SK-N-SH (cell line): ENCODE measurements around the gene PRAMEF1. TPM values are rescaled to one million over a fixed set of nuclear protein-coding genes. Genes with fewer than 3 reads are reported as not detected.

Experiments used
- CTCF ChIA-PET: fragments of 300-600, 350-600 bp; formaldehyde crosslinking; extraction: SDS; loops from one replicate; lab custom pipeline; 2021; lab: Yijun Ruan, JAX
- POLR2A ChIA-PET: fragments of 350-600 bp; sonication (Branson Sonifier 250); formaldehyde crosslinking; extraction: SDS; loops from one replicate; lab custom pipeline; 2020; ENCODE audit warnings: antibody characterized with exemption, inconsistent platforms; lab: Yijun Ruan, JAX
- DNase-seq: peaks from one replicate; pipeline ENCODE4 v3.0.0; 2012
- H2AFZ ChIP-seq: fragments of 200-600 bp; sonication (generic); 2 replicates; pipeline ENCODE4 v1.8.1; 2016; ENCODE audit warnings: antibody characterized with exemption, mild to moderate bottlenecking, low read depth
- H3F3A ChIP-seq: fragments of 200-600 bp; sonication (generic); replicated peaks from 2 replicates; pipeline ENCODE3; 2016; ENCODE audit warnings: antibody characterized with exemption, mild to moderate bottlenecking; ENCODE audit not compliant: insufficient read depth
- H3K27ac ChIP-seq, 2 experiments: fragments of 200-500 bp in 1 of 2; fragments of 200-600 bp in 1 of 2; sonication (Bioruptor generic) in 1 of 2; sonication (generic), shearing (Covaris generic) in 1 of 2; 2 replicates each; pipeline versions ENCODE4 v1.5.1 to v1.6.1; 2014 to 2016; ENCODE audit warnings: low read depth in 2 of 2, inconsistent platforms in 1 of 2, low read length in 1 of 2, mild to moderate bottlenecking in 1 of 2, mixed read lengths in 1 of 2
- H3K27me3 ChIP-seq: fragments of 200-600 bp; sonication (generic), shearing (Covaris generic); 2 replicates; pipeline ENCODE4 v1.6.1; 2016; ENCODE audit warnings: mixed run types; ENCODE audit not compliant: insufficient read depth
- H3K36me3 ChIP-seq, 2 experiments: fragments of 200-500 bp in 1 of 2; fragments of 200-600 bp in 1 of 2; sonication (Bioruptor generic) in 1 of 2; sonication (generic) in 1 of 2; replicated peaks in 1 of 2; 2 replicates each; pipeline versions ENCODE3 to v1.5.1; 2014 to 2016; ENCODE audit warnings: low read length in 1 of 2, mild to moderate bottlenecking in 1 of 2; ENCODE audit not compliant: insufficient read depth in 2 of 2, control insufficient read depth in 1 of 2
- H3K4me1 ChIP-seq, 2 experiments: fragments of 200-500 bp in 1 of 2; fragments of 200-600 bp in 1 of 2; sonication (Bioruptor generic) in 1 of 2; sonication (generic), shearing (Covaris generic) in 1 of 2; 2 replicates each; pipeline versions ENCODE4 v1.5.1 to v1.6.1; 2014 to 2016; ENCODE audit warnings: low read depth in 1 of 2, low read length in 1 of 2, mixed run types in 1 of 2; ENCODE audit not compliant: insufficient read depth in 2 of 2, control insufficient read depth in 1 of 2
- H3K4me2 ChIP-seq: fragments of 200-600 bp; sonication (generic), shearing (Covaris generic); 2 replicates; pipeline ENCODE4 v1.6.1; 2017; ENCODE audit warnings: mixed run types
- H3K4me3 ChIP-seq, 2 experiments: fragments of 200-500 bp in 1 of 2; fragments of 200-600 bp in 1 of 2; sonication (Bioruptor generic) in 1 of 2; sonication (generic), shearing (Covaris generic) in 1 of 2; 2 replicates each; pipeline versions ENCODE4 v1.5.1 to v1.8.1; 2014 to 2016; ENCODE audit warnings: low read depth in 2 of 2, inconsistent platforms in 1 of 2, low read length in 1 of 2, mild to moderate bottlenecking in 1 of 2, mixed read lengths in 1 of 2, moderate library complexity in 1 of 2
- H3K79me2 ChIP-seq: fragments of 200-600 bp; sonication (generic); 2 replicates; pipeline ENCODE4 v1.8.1; 2017; ENCODE audit warnings: mild to moderate bottlenecking; ENCODE audit not compliant: insufficient read depth
- H3K9ac ChIP-seq: fragments of 200-600 bp; sonication (generic); 2 replicates; pipeline ENCODE4 v1.6.1; 2017; ENCODE audit warnings: mixed run types
- H3K9me2 ChIP-seq: fragments of 200-600 bp; sonication (generic); 2 replicates; pipeline ENCODE4 v1.6.1; 2017; ENCODE audit warnings: mixed run types
- H3K9me3 ChIP-seq: fragments of 200-600 bp; sonication (generic); 2 replicates; pipeline ENCODE4 v1.6.1; 2017; ENCODE audit warnings: mixed run types, mild to moderate bottlenecking, moderate library complexity
- H4K20me1 ChIP-seq: fragments of 200-600 bp; sonication (generic); 2 replicates; pipeline ENCODE4 v1.6.1; 2017; ENCODE audit warnings: mild to moderate bottlenecking, mixed run types; ENCODE audit not compliant: insufficient read depth
- CHD2 ChIP-seq: fragments of 150-350 bp; IDR thresholded peaks from 2 replicates; pipeline ENCODE4 v1.6.1; 2018; ENCODE audit warnings: low read length; ENCODE audit not compliant: partially characterized antibody
- ELF1 ChIP-seq: IDR thresholded peaks from 2 replicates; pipeline ENCODE4 v1.4.0; 2012
- EZH2phosphoT487 ChIP-seq: fragments of 200-600 bp; sonication (generic); IDR thresholded peaks from 2 replicates; pipeline ENCODE4 v1.6.1; 2017; ENCODE audit warnings: low read depth, mixed run types, mild to moderate bottlenecking, antibody characterized with exemption, moderate library complexity, borderline replicate concordance
- FOXJ3 ChIP-seq: sonication (generic); formaldehyde crosslinking; IDR thresholded peaks from 2 replicates; pipeline ENCODE4 v1.5.1; 2020; ENCODE audit warnings: mild to moderate bottlenecking, missing genetic modification reagents
- FOXM1 ChIP-seq: IDR thresholded peaks from 2 replicates; pipeline ENCODE4 v1.4.0; 2012; ENCODE audit warnings: low read depth, mild to moderate bottlenecking
- GABPA ChIP-seq: IDR thresholded peaks from 2 replicates; pipeline ENCODE4 v1.4.0; 2012; ENCODE audit warnings: low read depth, mild to moderate bottlenecking
- JUND ChIP-seq: IDR thresholded peaks from 2 replicates; pipeline ENCODE4 v1.4.0; 2012
- MEF2A ChIP-seq: IDR thresholded peaks from 2 replicates; pipeline ENCODE4 v1.4.0; 2012; ENCODE audit warnings: low read depth, borderline replicate concordance
- NFIC ChIP-seq: IDR thresholded peaks from 2 replicates; pipeline ENCODE4 v1.4.0; 2012; ENCODE audit warnings: borderline replicate concordance
- RFX5 ChIP-seq: IDR thresholded peaks from 2 replicates; pipeline ENCODE4 v1.6.1; 2012; ENCODE audit warnings: mild to moderate bottlenecking, improper control_type of control experiment, low read length
- TAF1 ChIP-seq: IDR thresholded peaks from 2 replicates; pipeline ENCODE4 v1.6.1; 2012; ENCODE audit warnings: low read depth, mild to moderate bottlenecking, low read length, moderate library complexity, borderline replicate concordance
- TCF12 ChIP-seq: IDR thresholded peaks from 2 replicates; pipeline ENCODE4 v1.4.0; 2012
- TEAD4 ChIP-seq: IDR thresholded peaks from 2 replicates; pipeline ENCODE4 v1.4.0; 2012; ENCODE audit warnings: mild to moderate bottlenecking, borderline replicate concordance; ENCODE audit not compliant: insufficient read depth
- WGBS: methylation state at CpG from one replicate; pipeline ENCODE4 v1.1.6; 2017; ENCODE audit warnings: low lambda C conversion rate; 5-methylcytosine and 5-hydroxymethylcytosine counted together
- polyA plus RNA-seq, 3 experiments: library from polyadenylated mRNA; depleted of rRNA; stranded (reverse); fragments of >200 nt; gene quantifications; 2 replicates each; pipeline ENCODE4 v1.2.3, GENCODE V29; 2012
- TF ChIP-seq, protein P1 (sequence below): IDR thresholded peaks from 2 replicates; pipeline ENCODE4 v1.4.0; 2012; ENCODE audit warnings: low read depth, borderline replicate concordance
- TF ChIP-seq, protein P2 (sequence below): fragments of 150-350 bp; IDR thresholded peaks from 2 replicates; pipeline ENCODE4 v1.6.1; 2016; ENCODE audit warnings: mild to moderate bottlenecking, low read depth, low read length
- TF ChIP-seq, protein P3 (sequence below): fragments of 200-600 bp; sonication (generic); IDR thresholded peaks from 2 replicates; pipeline ENCODE4 v1.6.1; 2017; ENCODE audit warnings: antibody characterized with exemption, mild to moderate bottlenecking, moderate library complexity
- TF ChIP-seq, protein P4 (sequence below): fragments of 150-350 bp; IDR thresholded peaks from 2 replicates; pipeline ENCODE4 v1.6.1; 2017; ENCODE audit warnings: antibody characterized with exemption, low read length, low read depth, borderline replicate concordance

The PRAMEF1 gene
- polyA plus RNA-seq, 1 of the 3 experiments (the other 2 are of a cell fraction) = not detected

DNA sequence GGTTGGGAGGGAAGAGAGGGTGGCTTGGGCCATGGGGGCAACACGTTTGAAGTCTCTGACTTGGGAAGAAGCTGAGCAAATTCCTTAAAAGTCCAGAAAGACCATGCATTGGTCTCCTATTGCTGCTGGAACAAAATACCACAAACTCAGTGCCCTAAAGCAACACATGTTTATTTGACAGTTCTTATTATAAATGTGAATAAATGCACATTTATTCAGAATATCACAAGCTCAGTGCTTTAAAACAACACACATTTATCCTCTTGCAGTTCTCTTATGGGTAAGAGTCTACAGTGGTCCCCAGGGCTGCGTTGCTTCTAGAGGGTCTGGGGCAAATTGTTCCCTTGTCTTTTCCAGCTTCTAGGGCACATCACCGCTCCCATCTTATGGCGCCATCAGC is 27.7 kb upstream of the PRAMEF1 start:
- H3K79me2 ChIP-seq = no peaks in the 10 kb centered on the region
- TF ChIP-seq JUND (no peak), ELF1 (no peak), TCF12 (no peak)
- TF ChIP-seq, protein P1, sequence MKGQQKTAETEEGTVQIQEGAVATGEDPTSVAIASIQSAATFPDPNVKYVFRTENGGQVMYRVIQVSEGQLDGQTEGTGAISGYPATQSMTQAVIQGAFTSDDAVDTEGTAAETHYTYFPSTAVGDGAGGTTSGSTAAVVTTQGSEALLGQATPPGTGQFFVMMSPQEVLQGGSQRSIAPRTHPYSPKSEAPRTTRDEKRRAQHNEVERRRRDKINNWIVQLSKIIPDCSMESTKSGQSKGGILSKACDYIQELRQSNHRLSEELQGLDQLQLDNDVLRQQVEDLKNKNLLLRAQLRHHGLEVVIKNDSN = no peak
- TF ChIP-seq, all 33 proteins: peak for 0
- H3K9ac ChIP-seq = no peak overlapping the region
- CTCF ChIA-PET = no interaction called here
- no peaks in the 10 kb centered on the region for H3K9me3 ChIP-seq
- no peak overlapping the region for H3K27ac ChIP-seq
- no peaks in the 10 kb centered on the region for H3K36me3 ChIP-seq
- H3F3A ChIP-seq = no peaks in the 10 kb centered on the region
- H3K4me1 ChIP-seq = no peaks in the 10 kb centered on the region
- H4K20me1 ChIP-seq = no peaks in the 10 kb centered on the region
- H3K9me2 ChIP-seq = no peaks in the 10 kb centered on the region
- no peak overlapping the region for H2AFZ ChIP-seq
- H3K4me2 ChIP-seq = no peak overlapping the region
- POLR2A ChIA-PET = no interaction called here
- no peaks in the 10 kb centered on the region for H3K27me3 ChIP-seq
- WGBS = 40% methylated on average over 4 of the region's 4 CpGs
- no peak overlapping the region for H3K4me3 ChIP-seq
- no peak for DNase-seq

DNA sequence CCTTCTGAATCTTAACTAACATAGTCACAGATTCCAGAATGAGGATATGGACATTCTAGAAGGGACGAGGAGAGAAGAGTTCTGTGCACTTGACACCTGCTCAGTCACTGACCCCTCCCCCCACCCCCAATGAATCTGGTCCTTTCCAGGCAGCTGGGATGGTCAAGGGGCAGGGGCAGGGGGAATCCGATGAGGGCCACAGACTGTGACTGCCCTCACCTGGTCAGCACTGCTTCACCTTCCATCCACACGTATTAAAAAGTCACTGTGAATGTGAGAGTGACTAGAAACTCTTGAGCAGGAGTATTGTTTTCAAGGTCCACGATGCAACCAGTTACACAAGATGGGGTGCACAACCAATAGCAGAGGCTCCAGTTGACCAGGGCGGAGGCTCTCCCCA is 27.2 kb upstream of the PRAMEF1 start:
- no peak for TF ChIP-seq JUND
- TF ChIP-seq FOXJ3 (CRISPR knock-in tag) = no peak
- TF ChIP-seq TEAD4 = no peak
- TF ChIP-seq ELF1 = no peak
- TF ChIP-seq EZH2phosphoT487 = no peak
- TF ChIP-seq GABPA = no peak
- TF ChIP-seq MEF2A = no peak
- TF ChIP-seq CHD2 = no peak
- no peak for TF ChIP-seq TCF12
- Histone ChIP-seq H3K4me2 (no peak overlapping the region), H3K9ac (no peak overlapping the region), H3F3A (no peaks in the 10 kb centered on the region), H3K27me3 (no peaks in the 10 kb centered on the region; the same call in 1 of the 2 replicates), H3K4me3 (no peak overlapping the region), H3K4me1 (no peaks in the 10 kb centered on the region), H3K36me3 (no peaks in the 10 kb centered on the region), H3K9me2 (no peaks in the 10 kb centered on the region), H3K9me3 (no peaks in the 10 kb centered on the region), H2AFZ (no peak overlapping the region), H3K27ac (no peak overlapping the region), H4K20me1 (no peaks in the 10 kb centered on the region), H3K79me2 (no peaks in the 10 kb centered on the region)
- POLR2A ChIA-PET = no interaction called here
- DNase-seq = no peak
- CTCF ChIA-PET = no interaction called here
- WGBS = 1% methylated on average over 5 of the region's 5 CpGs

DNA sequence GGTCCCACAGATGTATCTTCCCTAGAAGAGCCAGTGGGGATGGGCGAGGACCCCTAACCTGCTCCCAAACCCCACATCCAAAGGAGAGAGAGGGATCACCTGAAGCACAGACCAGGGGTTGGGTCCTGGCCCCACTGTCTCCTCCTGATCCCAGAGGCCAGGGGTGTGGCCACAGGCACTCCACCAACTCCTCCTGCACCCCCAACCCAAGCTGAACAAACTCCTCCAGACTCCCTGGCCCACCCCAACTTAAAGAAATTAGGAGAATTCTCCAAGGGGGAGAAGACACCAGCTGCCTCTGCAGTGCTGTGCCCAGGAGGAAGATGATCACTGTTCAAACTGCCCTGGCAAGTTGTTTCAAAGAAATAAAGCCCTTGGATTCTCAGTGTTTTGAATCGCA is 22.2 kb upstream of the PRAMEF1 start:
- TF ChIP-seq TAF1 (no peak), CHD2 (no peak), FOXM1 (no peak), RFX5 (no peak), MEF2A (no peak), NFIC (no peak)
- TF ChIP-seq, protein P2, sequence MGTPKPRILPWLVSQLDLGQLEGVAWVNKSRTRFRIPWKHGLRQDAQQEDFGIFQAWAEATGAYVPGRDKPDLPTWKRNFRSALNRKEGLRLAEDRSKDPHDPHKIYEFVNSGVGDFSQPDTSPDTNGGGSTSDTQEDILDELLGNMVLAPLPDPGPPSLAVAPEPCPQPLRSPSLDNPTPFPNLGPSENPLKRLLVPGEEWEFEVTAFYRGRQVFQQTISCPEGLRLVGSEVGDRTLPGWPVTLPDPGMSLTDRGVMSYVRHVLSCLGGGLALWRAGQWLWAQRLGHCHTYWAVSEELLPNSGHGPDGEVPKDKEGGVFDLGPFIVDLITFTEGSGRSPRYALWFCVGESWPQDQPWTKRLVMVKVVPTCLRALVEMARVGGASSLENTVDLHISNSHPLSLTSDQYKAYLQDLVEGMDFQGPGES = no peak
- TF ChIP-seq, protein P3, sequence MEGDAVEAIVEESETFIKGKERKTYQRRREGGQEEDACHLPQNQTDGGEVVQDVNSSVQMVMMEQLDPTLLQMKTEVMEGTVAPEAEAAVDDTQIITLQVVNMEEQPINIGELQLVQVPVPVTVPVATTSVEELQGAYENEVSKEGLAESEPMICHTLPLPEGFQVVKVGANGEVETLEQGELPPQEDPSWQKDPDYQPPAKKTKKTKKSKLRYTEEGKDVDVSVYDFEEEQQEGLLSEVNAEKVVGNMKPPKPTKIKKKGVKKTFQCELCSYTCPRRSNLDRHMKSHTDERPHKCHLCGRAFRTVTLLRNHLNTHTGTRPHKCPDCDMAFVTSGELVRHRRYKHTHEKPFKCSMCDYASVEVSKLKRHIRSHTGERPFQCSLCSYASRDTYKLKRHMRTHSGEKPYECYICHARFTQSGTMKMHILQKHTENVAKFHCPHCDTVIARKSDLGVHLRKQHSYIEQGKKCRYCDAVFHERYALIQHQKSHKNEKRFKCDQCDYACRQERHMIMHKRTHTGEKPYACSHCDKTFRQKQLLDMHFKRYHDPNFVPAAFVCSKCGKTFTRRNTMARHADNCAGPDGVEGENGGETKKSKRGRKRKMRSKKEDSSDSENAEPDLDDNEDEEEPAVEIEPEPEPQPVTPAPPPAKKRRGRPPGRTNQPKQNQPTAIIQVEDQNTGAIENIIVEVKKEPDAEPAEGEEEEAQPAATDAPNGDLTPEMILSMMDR = no peak
- TF ChIP-seq, protein P4, sequence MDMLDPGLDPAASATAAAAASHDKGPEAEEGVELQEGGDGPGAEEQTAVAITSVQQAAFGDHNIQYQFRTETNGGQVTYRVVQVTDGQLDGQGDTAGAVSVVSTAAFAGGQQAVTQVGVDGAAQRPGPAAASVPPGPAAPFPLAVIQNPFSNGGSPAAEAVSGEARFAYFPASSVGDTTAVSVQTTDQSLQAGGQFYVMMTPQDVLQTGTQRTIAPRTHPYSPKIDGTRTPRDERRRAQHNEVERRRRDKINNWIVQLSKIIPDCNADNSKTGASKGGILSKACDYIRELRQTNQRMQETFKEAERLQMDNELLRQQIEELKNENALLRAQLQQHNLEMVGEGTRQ = no peak
- Histone ChIP-seq H4K20me1 (no peaks in the 10 kb centered on the region), H3K4me2 (no peak overlapping the region), H2AFZ (no peak overlapping the region), H3K9ac (no peak overlapping the region), H3K79me2 (no peaks in the 10 kb centered on the region), H3K4me3 (no peak overlapping the region), H3K27me3 (no peaks in the 10 kb centered on the region; the same call in 1 of the 2 replicates), H3K9me2 (no peaks in the 10 kb centered on the region), H3K36me3 (no peaks in the 10 kb centered on the region), H3K9me3 (no peaks in the 10 kb centered on the region), H3F3A (no peaks in the 10 kb centered on the region), H3K27ac (no peak overlapping the region), H3K4me1 (no peaks in the 10 kb centered on the region)
- CTCF ChIA-PET = no interaction called here
- POLR2A ChIA-PET = no interaction called here
- 2% methylated on average over 2 of the region's 2 CpGs for WGBS
- no peak for DNase-seq
